H1 (cell line): Measurements from ENCODE around the gene NAGLU. TPM values are rescaled to one million over a fixed set of nuclear protein-coding genes. Genes with fewer than 3 reads are reported as not detected.
A peak's percentile ranks its signal among the peaks of the same experiment; 100 is the strongest.

Experiments
- CTCF ChIA-PET: fragments of 300-600 bp; sonication (Branson Sonifier 250); formaldehyde crosslinking; loops from one replicate; lab custom pipeline; 2021; ENCODE audit not compliant: partially characterized antibody; lab: Charles Lee
- POLR2A ChIA-PET: fragments of 300-600 bp; sonication (Branson Sonifier 250); formaldehyde crosslinking; loops from one replicate; lab custom pipeline; 2021; ENCODE audit warnings: inconsistent platforms; ENCODE audit not compliant: partially characterized antibody; lab: Charles Lee
- DNase-seq, 2 experiments: peaks; one replicate each; pipeline versions ENCODE4 v3.0.0 to v3.0.0-alpha.2; 2010 to 2022; ENCODE audit warnings: low spot score in 2 of 2, low read depth in 1 of 2, mixed read lengths in 1 of 2
- FAIRE-seq: peaks from 2 replicates; lab custom pipeline; 2011; peaks lifted over from hg19 to GRCh38; lab: Jason Lieb, UNC
- H2AFZ ChIP-seq: 2 replicates; pipeline ENCODE4 v1.8.1; 2012; ENCODE audit warnings: low read length, inconsistent platforms
- H2AK5ac ChIP-seq: 2 replicates; pipeline ENCODE4 v1.6.1; 2013; ENCODE audit warnings: low read depth, low read length
- H2BK120ac ChIP-seq: replicated peaks from 2 replicates; pipeline ENCODE3; 2013; ENCODE audit warnings: low read depth, low read length, inconsistent platforms
- H2BK12ac ChIP-seq: 2 replicates; pipeline ENCODE4 v1.6.1; 2013; ENCODE audit warnings: low read depth, low read length
- H2BK15ac ChIP-seq: 2 replicates; pipeline ENCODE4 v1.6.1; 2013; ENCODE audit warnings: low read length
- H2BK20ac ChIP-seq: 2 replicates; pipeline ENCODE4 v1.6.1; 2013; ENCODE audit warnings: low read length
- H2BK5ac ChIP-seq: 2 replicates; pipeline ENCODE4 v1.6.1; 2013; ENCODE audit warnings: low read depth, low read length
- H3K14ac ChIP-seq: 2 replicates; pipeline ENCODE4 v1.6.1; 2013; ENCODE audit warnings: inconsistent platforms; ENCODE audit not compliant: insufficient read length
- H3K18ac ChIP-seq: 2 replicates; pipeline ENCODE4 v1.6.1; 2013; ENCODE audit warnings: low read length; ENCODE audit errors: extremely low read depth
- H3K23ac ChIP-seq: 2 replicates; pipeline ENCODE4 v1.6.1; 2013; ENCODE audit warnings: inconsistent platforms; ENCODE audit not compliant: insufficient read length
- H3K23me2 ChIP-seq: 2 replicates; pipeline ENCODE4 v1.6.1; 2013; ENCODE audit warnings: low read depth, low read length
- H3K27ac ChIP-seq: 2 replicates; pipeline ENCODE4 v1.6.1; 2011; ENCODE audit warnings: low read depth, low read length, inconsistent platforms
- H3K27me3 ChIP-seq, 4 experiments: replicated peaks in 1 of 4; 1 replicate in 1 of 4; 2 replicates in 3 of 4; pipeline versions ENCODE4 v1.6.1 to v1.8.1; 2011 to 2013; ENCODE audit warnings: low read length in 3 of 4, mild to moderate bottlenecking in 3 of 4, inconsistent platforms in 2 of 4, mixed read lengths in 2 of 4, moderate library complexity in 1 of 4; ENCODE audit not compliant: control insufficient read depth in 3 of 4, insufficient read depth in 3 of 4; ENCODE audit errors: extremely low read depth in 1 of 4
- H3K36me3 ChIP-seq, 4 experiments: 2 replicates each; pipeline versions ENCODE4 v1.6.1 to v1.8.1; 2011 to 2013; ENCODE audit warnings: mild to moderate bottlenecking in 4 of 4, low read length in 3 of 4, moderate library complexity in 2 of 4, control low read depth in 1 of 4, inconsistent platforms in 1 of 4; ENCODE audit not compliant: insufficient read depth in 4 of 4, control insufficient read depth in 2 of 4
- H3K4ac ChIP-seq: replicated peaks from 2 replicates; pipeline ENCODE3; 2013; ENCODE audit warnings: low read length, low read depth, mixed read lengths, inconsistent platforms; ENCODE audit not compliant: insufficient read length
- H3K4me1 ChIP-seq, 4 experiments: replicated peaks in 1 of 4; 1 replicate in 1 of 4; 2 replicates in 3 of 4; pipeline versions ENCODE4 v1.6.1 to v1.8.1; 2011 to 2013; ENCODE audit warnings: low read length in 3 of 4, inconsistent platforms in 2 of 4, mixed read lengths in 1 of 4; ENCODE audit not compliant: insufficient read depth in 4 of 4, control insufficient read depth in 3 of 4
- H3K4me2 ChIP-seq, 2 experiments: 2 replicates each; pipeline versions ENCODE4 v1.6.1 to v1.8.1; 2011 to 2013; ENCODE audit warnings: low read depth in 2 of 2, low read length in 2 of 2, control low read depth in 1 of 2, inconsistent platforms in 1 of 2, mild to moderate bottlenecking in 1 of 2; ENCODE audit not compliant: insufficient read depth in 1 of 2
- H3K4me3 ChIP-seq, 4 experiments: fragments of 200-600, 300-600 bp in 1 of 4; sonication (generic), shearing (Covaris generic), sonication (Bioruptor Twin) in 1 of 4; 2 replicates each; pipeline versions ENCODE4 v1.5.1 to v1.8.1; 2011 to 2016; ENCODE audit warnings: low read length in 4 of 4, low read depth in 3 of 4, control low read depth in 2 of 4, inconsistent platforms in 2 of 4, mild to moderate bottlenecking in 2 of 4, mixed read lengths in 1 of 4, moderate library complexity in 1 of 4; ENCODE audit not compliant: insufficient read depth in 2 of 4; ENCODE audit errors: extremely low read depth in 1 of 4
- H3K56ac ChIP-seq: replicated peaks from 2 replicates; pipeline ENCODE3; 2013; ENCODE audit warnings: low read depth, mild to moderate bottlenecking, mixed read lengths, low read length, inconsistent platforms; ENCODE audit not compliant: insufficient read length
- H3K79me1 ChIP-seq: 2 replicates; pipeline ENCODE4 v1.6.1; 2013; ENCODE audit warnings: low read depth, low read length, control low read depth
- H3K79me2 ChIP-seq, 2 experiments: 2 replicates each; pipeline versions ENCODE4 v1.6.1 to v1.8.1; 2012 to 2013; ENCODE audit warnings: low read length in 2 of 2, mild to moderate bottlenecking in 2 of 2, inconsistent platforms in 1 of 2; ENCODE audit not compliant: insufficient read depth in 2 of 2, control insufficient read depth in 1 of 2
- H3K9ac ChIP-seq, 4 experiments: replicated peaks in 1 of 4; 1 replicate in 1 of 4; 2 replicates in 3 of 4; pipeline versions ENCODE4 v1.6.1 to v1.8.1; 2011 to 2013; ENCODE audit warnings: low read depth in 3 of 4, low read length in 3 of 4, control low read depth in 2 of 4, mild to moderate bottlenecking in 2 of 4, moderate library complexity in 2 of 4, inconsistent platforms in 1 of 4; ENCODE audit errors: extremely low read depth in 1 of 4
- H3K9me3 ChIP-seq, 2 experiments: 2 replicates each; pipeline versions ENCODE4 v1.6.1 to v1.8.1; 2012 to 2013; ENCODE audit warnings: mild to moderate bottlenecking in 2 of 2, moderate library complexity in 2 of 2, control low read depth in 1 of 2, inconsistent platforms in 1 of 2, low read depth in 1 of 2, low read length in 1 of 2, mixed read lengths in 1 of 2; ENCODE audit not compliant: insufficient read depth in 2 of 2
- H4K20me1 ChIP-seq, 2 experiments: replicated peaks in 1 of 2; 2 replicates each; pipeline versions ENCODE3 to v1.8.1; 2011 to 2013; ENCODE audit warnings: inconsistent platforms in 2 of 2, low read length in 2 of 2, mild to moderate bottlenecking in 1 of 2; ENCODE audit not compliant: insufficient read depth in 2 of 2, control insufficient read depth in 1 of 2
- H4K5ac ChIP-seq: 2 replicates; pipeline ENCODE4 v1.6.1; 2013; ENCODE audit warnings: low read length, low read depth, mixed read lengths, inconsistent platforms; ENCODE audit not compliant: insufficient read length
- H4K8ac ChIP-seq: 2 replicates; pipeline ENCODE4 v1.8.0; 2013; ENCODE audit warnings: mild to moderate bottlenecking, moderate library complexity, low read length, inconsistent platforms; ENCODE audit not compliant: insufficient read depth; ENCODE audit errors: extremely low read depth
- H4K91ac ChIP-seq: replicated peaks from 2 replicates; pipeline ENCODE3; 2013; ENCODE audit warnings: low read length, mixed read lengths, inconsistent platforms; ENCODE audit not compliant: insufficient read length
- CHD1 ChIP-seq: IDR thresholded peaks from 2 replicates; pipeline ENCODE4 v1.6.1; 2012; ENCODE audit warnings: low read depth, low read length, improper control_type of control experiment
- GABPA ChIP-seq: IDR thresholded peaks from 2 replicates; pipeline ENCODE4 v1.6.1; 2011; ENCODE audit warnings: mild to moderate bottlenecking, low read length, moderate library complexity, borderline replicate concordance; ENCODE audit not compliant: insufficient read depth
- HDAC6 ChIP-seq: IDR thresholded peaks from one replicate; pipeline ENCODE4 v1.7.1; 2012; ENCODE audit warnings: low read depth, mild to moderate bottlenecking, inconsistent platforms, low read length, moderate library complexity
- NANOG ChIP-seq: IDR thresholded peaks from 2 replicates; pipeline ENCODE4 v1.6.1; 2011; ENCODE audit warnings: low read length, low read depth, mild to moderate bottlenecking, inconsistent platforms; ENCODE audit not compliant: insufficient read depth, poor library complexity, severe bottlenecking
- POLR2AphosphoS5 ChIP-seq: IDR thresholded peaks from 2 replicates; pipeline ENCODE4 v1.6.1; 2011; ENCODE audit warnings: low read depth, low read length
- RNF2 ChIP-seq: fragments of 200-900, 300-1000 bp; sonication (generic); IDR thresholded peaks from 2 replicates; pipeline ENCODE4 v1.7.1; 2016; ENCODE audit warnings: borderline replicate concordance, low read depth, mild to moderate bottlenecking, antibody characterized with exemption, low read length; ENCODE audit not compliant: poor library complexity, severe bottlenecking; ENCODE audit errors: missing control alignments
- SP2 ChIP-seq: IDR thresholded peaks from 2 replicates; pipeline ENCODE4 v1.6.1; 2012; ENCODE audit warnings: mild to moderate bottlenecking, low read length, inconsistent platforms
- YY1 ChIP-seq: IDR thresholded peaks from 2 replicates; pipeline ENCODE4 v1.6.1; 2011; ENCODE audit warnings: low read depth, mild to moderate bottlenecking, low read length
- WGBS, 2 experiments: shearing (Covaris generic) in 1 of 2; methylation state at CpG; one replicate each; pipeline versions ENCODE4 v1.1.6 to v1.1.7; 2013 to 2015; ENCODE audit warnings: low lambda C conversion rate in 2 of 2, mixed read lengths in 2 of 2, inconsistent platforms in 1 of 2, low coverage in 1 of 2, missing lambda C conversion rate in 1 of 2; ENCODE audit not compliant: insufficient replicate concordance in 2 of 2, insufficient coverage in 1 of 2, insufficient read length in 1 of 2; ENCODE audit errors: extremely low coverage in 1 of 2, missing lambda C conversion rate in 1 of 2; 5-methylcytosine and 5-hydroxymethylcytosine counted together
- polyA plus RNA-seq, 7 experiments: library from polyadenylated mRNA; depleted of rRNA in 3 of 7; stranded (reverse) in 5 of 7; unstranded in 2 of 7; fragments of >200 nt in 5 of 7; fragments of 200-250 nt in 2 of 7; gene quantifications; 1 replicate in 5 of 7; 2 replicates in 1 of 7; 4 replicates in 1 of 7; pipeline versions ENCODE4 v1.2.1 to v1.2.3, GENCODE V29; 2011 to 2013; ENCODE audit warnings: missing spikeins in 2 of 7, mixed read lengths in 2 of 7
- total RNA-seq: library from RNA; stranded (reverse); fragmentation: NEBNext Ultra II Directional; extraction: Animal tissue kit (Norgen Biotek cat#: 25700); gene quantifications from 2 replicates; pipeline ENCODE4 v1.2.1, GENCODE V29; 2021
- TF ChIP-seq, protein P1 (sequence below): IDR thresholded peaks from 2 replicates; pipeline ENCODE4 v1.6.1; 2012; ENCODE audit warnings: inconsistent platforms
- TF ChIP-seq, protein P2 (sequence below): IDR thresholded peaks from 2 replicates; pipeline ENCODE4 v1.6.1; 2012; ENCODE audit warnings: low read length, inconsistent platforms

The NAGLU gene
- total and polyA plus RNA-seq, 2 of the 8 experiments (the other 6 are each of a cell fraction or from before 2014, with no cell fraction given), result 21.3 to 21.6 TPM

DNA sequence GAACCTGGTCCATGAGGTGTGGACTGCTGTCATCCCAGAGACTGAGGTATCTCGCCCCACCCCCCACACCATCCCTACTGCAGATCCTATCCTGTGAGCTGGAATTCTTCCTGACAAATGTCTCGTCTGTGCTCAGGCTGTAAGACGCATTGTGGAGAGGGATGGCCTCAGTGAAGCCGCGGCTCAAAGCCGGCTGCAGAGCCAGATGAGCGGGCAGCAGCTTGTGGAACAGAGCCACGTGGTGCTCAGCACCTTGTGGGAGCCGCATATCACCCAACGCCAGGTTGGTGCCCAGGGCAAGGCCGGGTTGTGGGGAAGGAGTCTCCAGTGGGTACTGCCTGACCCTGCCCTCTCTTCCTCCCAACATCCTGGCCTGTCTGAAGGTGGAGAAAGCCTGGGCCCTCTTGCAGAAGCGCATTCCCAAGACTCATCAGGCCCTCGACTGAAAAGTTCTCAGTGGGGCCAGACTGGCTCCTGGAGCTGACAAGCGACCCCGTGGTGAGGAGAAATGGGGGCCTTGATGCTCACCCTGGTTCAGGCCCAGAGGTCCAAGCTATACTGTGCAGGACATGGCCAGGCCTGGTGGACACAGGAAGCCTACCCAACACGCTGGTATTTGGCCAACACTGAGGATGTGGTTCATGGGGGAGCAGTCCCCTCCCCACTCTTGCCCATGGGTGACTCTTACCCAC is 29.6 kb downstream of the NAGLU start:
- 92% methylated on average over 16 of the region's 16 CpGs; no CpG with 5 or more reads in 1 of the 2 experiments for WGBS, 2 experiments
- H2BK12ac ChIP-seq, result no peak overlapping the region
- no peak overlapping the region for H3K9ac ChIP-seq
- H3K14ac ChIP-seq, result no peak overlapping the region
- peak overlapping the region; percentile 39; the same call in 1 of the 2 replicates for H2BK5ac ChIP-seq
- H3K4me3 ChIP-seq, result no peak overlapping the region
- peaks cover 17% of the 10 kb centered on the region for H3K79me1 ChIP-seq
- FAIRE-seq, result no peak
- H3K23me2 ChIP-seq, result peaks cover 18% of the 10 kb centered on the region
- H2AFZ ChIP-seq, result no peak overlapping the region
- H4K20me1 ChIP-seq, result peaks cover 0 to 1% of the 10 kb centered on the region in 2 experiments
- no peak overlapping the region for H3K18ac ChIP-seq
- H3K4me1 ChIP-seq, result peaks cover 0 to 21% (median 9%) of the 10 kb centered on the region in 4 experiments; a peak in 5 of 7 replicates
- H3K56ac ChIP-seq, result no peak overlapping the region
- H3K27ac ChIP-seq, result no peak overlapping the region
- no peak overlapping the region for H3K23ac ChIP-seq
- no peak overlapping the region for H2AK5ac ChIP-seq
- no peaks in the 10 kb centered on the region for H3K9me3 ChIP-seq
- H4K5ac ChIP-seq, result no peak overlapping the region
- no peaks in the 10 kb centered on the region for H3K27me3 ChIP-seq
- H2BK15ac ChIP-seq, result peak overlapping the region; percentile 29; the same call in 1 of the 2 replicates
- ChIA-PET CTCF (interaction anchor here (1.0 to 3.9 kb wide), 4 partner anchors 12 to 48 kb away, joined by 3 to 22 read pairs (median 9); partner anchors contain the start of genes HSD17B1 and PSMC3IP), POLR2A (interaction anchor here (0.8 to 8.1 kb wide), 5 partner anchors 10 to 410 kb away, joined by 3 to 74 read pairs (median 3); partner anchors contain the start of genes HSD17B1 and PSMC3IP)
- no peak overlapping the region for H4K91ac ChIP-seq
- DNase-seq, result no peak
- H3K36me3 ChIP-seq, result peaks cover 14 to 33% (median 28%) of the 10 kb centered on the region in 4 experiments
- H2BK120ac ChIP-seq, result no peak overlapping the region
- H4K8ac ChIP-seq, result no peak overlapping the region
- H2BK20ac ChIP-seq, result no peak overlapping the region
- peaks cover 9 to 22% of the 10 kb centered on the region in 2 experiments; a peak in 3 of 4 replicates for H3K79me2 ChIP-seq
- no peak overlapping the region for H3K4ac ChIP-seq
- H3K4me2 ChIP-seq, result no peak overlapping the region; a peak in 1 of 4 replicates
- TF ChIP-seq POLR2AphosphoS5 (no peak), HDAC6 (no peak), NANOG (no peak), GABPA (no peak), RNF2 (no peak), SP2 (no peak), YY1 (no peak), CHD1 (no peak)
- TF ChIP-seq, protein P1, sequence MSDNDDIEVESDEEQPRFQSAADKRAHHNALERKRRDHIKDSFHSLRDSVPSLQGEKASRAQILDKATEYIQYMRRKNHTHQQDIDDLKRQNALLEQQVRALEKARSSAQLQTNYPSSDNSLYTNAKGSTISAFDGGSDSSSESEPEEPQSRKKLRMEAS, result no peak
- TF ChIP-seq, protein P2, sequence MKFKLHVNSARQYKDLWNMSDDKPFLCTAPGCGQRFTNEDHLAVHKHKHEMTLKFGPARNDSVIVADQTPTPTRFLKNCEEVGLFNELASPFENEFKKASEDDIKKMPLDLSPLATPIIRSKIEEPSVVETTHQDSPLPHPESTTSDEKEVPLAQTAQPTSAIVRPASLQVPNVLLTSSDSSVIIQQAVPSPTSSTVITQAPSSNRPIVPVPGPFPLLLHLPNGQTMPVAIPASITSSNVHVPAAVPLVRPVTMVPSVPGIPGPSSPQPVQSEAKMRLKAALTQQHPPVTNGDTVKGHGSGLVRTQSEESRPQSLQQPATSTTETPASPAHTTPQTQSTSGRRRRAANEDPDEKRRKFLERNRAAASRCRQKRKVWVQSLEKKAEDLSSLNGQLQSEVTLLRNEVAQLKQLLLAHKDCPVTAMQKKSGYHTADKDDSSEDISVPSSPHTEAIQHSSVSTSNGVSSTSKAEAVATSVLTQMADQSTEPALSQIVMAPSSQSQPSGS, result no peak
